ENCODE results near the gene ANO9.
"Not testable (repeated sequence)": the region's sequence is repeated elsewhere in the genome, so short reads cannot be mapped to it uniquely, and the experiment has no call there.

ANO9 gene

DNA sequence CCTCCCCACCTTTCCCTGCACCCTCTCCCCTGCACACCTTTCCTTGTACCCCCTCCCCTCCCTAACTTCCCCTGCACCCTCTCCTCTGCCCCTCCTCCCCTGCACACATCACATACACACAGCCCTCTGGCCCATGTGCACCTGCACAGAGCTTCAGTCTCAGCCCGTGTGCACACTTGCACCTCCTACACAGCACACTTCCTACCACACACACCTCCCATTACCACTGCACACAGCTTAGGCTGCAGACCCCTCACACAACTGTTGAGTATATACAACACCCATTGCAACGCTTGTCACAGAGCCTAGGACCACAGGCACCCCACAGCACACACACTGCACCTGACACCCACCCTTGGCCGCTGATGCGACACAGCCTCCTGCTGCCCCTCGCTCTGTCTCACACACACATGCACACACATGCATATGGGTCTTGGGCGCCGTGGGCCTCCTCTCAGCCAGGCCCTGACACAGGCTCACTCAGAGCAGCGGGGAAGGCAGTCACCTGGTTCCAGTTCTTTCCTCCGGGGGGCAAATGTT lies 27.4 kb downstream of the ANO9 start:
- no peak for DNase-seq

- DNase-seq, result peak in 1 of 2 experiments; percentile 47
Measured at GRCh38 chr11:413120-414081, 28.4 kb downstream of the ANO9 start.

GRCh38 chr11:412641-413119 lies 29.1 kb downstream of the ANO9 start:
- DNase-seq, result no peak

DNA sequence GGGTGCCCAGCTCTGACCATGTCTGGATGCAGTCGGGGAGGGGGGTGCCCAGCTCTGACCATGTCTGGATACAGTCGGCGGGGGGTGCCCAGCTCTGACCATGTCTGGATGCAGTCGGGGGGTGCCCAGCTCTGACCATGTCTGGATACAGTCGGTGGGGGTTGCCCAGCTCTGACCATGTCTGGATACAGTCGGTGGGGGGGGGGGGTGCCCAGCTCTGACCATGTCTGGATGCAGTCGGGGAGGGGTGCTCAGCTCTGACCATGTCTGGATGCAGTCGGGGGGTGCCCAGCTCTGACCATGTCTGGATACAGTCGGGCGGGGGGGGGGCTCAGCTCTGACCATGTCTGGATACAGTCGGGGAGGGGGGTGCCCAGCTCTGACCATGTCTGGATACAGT lies 30.3 kb downstream of the ANO9 start:
- DNase-seq, result not testable (repeated sequence)

DNA sequence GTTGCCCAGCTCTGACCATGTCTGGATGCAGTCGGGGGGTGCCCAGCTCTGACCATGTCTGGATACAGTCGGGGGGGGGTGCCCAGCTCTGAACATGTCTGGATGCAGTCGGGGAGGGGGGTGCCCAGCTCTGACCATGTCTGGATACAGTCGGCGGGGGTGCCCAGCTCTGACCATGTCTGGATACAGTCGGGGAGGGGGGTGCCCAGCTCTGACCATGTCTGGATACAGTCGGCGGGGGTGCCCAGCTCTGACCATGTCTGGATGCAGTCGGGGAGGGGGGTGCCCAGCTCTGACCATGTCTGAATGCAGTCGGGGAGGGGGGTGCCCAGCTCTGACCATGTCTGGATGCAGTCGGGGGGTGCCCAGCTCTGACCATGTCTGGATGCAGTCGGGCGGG lies 31.1 kb downstream of the ANO9 start:
- not testable (repeated sequence) for DNase-seq

- DNase-seq, result no peak
Measured at GRCh38 chr11:409600-410483, 32.0 kb downstream of the ANO9 start.

GRCh38 chr11:409008-409599 lies 32.7 kb downstream of the ANO9 start:
- DNase-seq, result no peak

DNA sequence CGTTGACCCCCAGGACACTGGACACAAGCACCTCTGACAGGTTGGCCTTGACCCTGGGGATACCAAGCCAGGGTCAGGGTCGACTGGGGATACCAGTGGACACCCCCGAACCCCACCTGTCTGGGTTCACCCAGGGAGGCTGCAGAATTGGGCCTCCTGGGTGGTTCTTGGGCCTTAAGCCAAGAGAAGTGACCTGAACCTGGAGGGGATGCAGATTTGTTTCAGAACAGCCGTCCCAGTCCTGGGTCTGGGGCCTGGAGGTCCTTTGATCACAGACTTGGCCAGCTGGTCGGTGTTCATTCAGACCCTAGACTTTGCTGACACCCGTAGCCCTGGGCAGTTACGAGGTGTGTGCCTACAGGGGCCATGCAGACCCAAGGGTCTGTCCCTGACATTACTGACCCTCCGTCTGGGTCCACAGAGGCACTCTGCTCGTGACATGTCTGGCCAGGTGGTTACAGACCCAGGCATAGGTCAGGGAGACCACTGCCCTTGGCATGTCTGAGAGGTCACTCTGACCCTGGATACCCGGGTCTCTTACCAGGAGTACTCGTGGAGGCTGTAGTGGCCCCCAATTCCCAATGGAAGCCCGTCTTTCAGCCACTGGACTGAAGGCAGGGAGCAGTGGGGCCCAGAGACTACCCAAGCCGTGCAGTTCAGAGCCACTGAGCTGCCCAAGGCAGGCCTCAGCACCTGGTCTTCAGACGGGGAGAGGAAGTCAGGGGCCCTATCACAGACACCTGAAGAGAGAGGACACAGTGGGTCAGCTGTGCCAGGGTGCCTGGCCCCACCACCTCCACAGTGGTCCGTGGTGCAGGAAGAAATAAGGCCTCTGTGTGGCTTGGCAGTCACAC lies 33.4 kb downstream of the ANO9 start:
- no peak for DNase-seq

- DNase-seq, result no peak
Measured at GRCh38 chr11:407651-408123, 34.1 kb downstream of the ANO9 start.

DNA sequence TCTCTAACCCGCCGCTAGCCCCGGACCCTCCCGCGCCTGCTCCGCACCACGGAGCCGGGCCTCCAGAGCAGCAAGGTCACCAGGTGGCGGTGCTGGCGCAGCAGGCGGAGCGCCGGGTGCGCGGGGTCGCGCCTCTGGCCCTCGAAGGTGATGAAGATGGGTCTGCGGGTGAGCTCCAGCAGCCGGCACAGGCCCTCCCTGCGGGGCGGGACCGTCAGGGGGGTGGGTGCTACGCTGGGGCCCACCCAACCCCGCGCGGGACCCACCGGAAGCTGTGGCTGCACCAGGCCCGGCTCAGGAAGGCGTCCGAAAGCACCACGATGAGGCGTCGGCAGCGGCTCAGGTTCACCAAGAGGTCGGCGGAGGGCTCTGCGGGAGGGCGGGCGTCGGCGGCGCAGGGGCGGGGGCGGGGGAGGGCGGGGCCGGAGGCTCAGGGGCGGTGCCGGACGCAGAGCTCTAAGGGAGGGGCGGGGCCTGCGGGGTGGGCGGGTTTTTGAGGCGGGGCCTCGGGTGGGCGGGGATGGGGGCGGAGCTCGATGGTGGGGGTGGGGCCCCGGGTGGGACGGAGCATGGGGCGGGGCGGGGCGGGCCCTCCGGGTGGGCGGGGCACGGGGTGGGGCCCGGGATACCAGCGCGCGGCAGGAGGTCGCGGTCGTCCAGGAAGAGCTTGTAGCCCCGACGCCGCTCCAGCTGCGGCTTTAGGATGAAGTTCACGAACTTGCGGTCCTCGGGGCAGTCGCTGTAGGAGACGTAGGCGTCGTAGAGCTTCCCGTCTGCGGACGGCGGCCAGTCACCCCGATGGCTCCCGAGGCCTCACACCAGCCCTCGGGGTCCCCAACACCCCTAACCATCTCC lies 34.8 kb downstream of the ANO9 start:
- peak; percentile 59 to 90 for DNase-seq

GRCh38 chr11:405954-406795 lies 35.6 kb downstream of the ANO9 start:
- DNase-seq, result no peak

DNA sequence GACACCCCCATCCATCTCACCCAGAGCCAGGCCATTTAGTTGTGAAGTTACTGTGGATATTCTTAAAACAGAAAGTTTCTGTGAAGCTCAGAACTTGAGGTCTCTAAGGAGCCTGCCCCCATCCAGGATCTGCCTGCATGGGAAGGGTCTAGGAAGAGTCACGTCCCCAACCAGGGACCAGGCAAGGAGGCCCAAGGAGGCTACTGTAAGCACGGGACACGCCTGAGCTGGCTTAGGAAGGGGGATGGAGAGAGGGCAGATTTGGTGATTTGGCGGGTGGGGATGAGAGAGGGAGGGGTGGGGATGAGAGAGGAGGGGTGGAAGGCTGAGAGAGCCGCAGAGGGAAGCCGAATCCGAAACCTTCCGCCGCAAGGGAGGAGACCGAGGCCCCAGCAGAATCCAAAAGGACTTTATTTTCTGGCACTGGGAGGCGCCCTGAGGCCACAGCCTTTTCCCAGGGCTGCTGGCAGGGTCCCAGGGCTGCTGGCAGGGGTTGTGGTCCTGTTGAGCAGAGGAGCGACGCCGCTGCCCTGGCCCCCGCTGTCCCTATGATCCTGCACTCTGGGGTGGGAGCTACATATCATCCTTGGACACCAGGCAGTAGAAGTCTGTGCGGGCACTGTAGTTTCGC lies 36.4 kb downstream of the ANO9 start:
- no peak for DNase-seq

GRCh38 chr11:404551-405264 lies 37.1 kb downstream of the ANO9 start:
- DNase-seq, result no peak

GRCh38 chr11:403761-404431 lies 37.9 kb downstream of the ANO9 start:
- DNase-seq, result no peak

GRCh38 chr11:403021-403760 lies 38.6 kb downstream of the ANO9 start:
- no peak for DNase-seq

GRCh38 chr11:401196-401595 lies 40.6 kb downstream of the ANO9 start:
- not testable (repeated sequence) for DNase-seq

- DNase-seq, result no peak
Measured at GRCh38 chr11:400241-400689, 41.5 kb downstream of the ANO9 start.

Measured in NCI-H526 (cell line).